Measurements from ENCODE around the gene ARRDC2.
A peak's percentile ranks its signal among the peaks of the same experiment; 100 is the strongest.

The ARRDC2 gene

DNA sequence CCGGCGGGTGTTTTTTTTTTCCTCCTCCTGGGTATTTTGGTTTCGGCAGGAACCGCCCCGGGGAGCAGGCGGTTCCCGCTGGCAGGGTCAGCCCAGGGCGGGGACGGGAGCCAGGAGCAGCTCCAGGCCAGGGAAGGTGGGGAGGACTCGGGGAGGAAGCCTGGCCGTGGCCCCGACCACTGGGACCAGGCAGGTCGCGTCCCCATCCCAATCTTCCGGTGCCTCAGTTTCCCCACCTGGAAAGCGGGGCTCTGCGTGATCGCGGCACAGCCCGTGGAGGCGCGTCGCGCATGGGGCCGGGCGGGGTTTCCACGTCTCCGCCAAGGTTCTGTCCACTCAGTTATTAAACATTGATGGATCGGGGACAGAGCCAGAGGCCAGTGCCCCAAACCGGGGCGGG is 43.9 kb downstream of the ARRDC2 start:
- DNase-seq (ENCODE audit: low read depth) = no peak
- no peak overlapping the region for H3K4me3 ChIP-seq (ENCODE audit: low read depth, low read length)
- TF ChIP-seq, protein P1, sequence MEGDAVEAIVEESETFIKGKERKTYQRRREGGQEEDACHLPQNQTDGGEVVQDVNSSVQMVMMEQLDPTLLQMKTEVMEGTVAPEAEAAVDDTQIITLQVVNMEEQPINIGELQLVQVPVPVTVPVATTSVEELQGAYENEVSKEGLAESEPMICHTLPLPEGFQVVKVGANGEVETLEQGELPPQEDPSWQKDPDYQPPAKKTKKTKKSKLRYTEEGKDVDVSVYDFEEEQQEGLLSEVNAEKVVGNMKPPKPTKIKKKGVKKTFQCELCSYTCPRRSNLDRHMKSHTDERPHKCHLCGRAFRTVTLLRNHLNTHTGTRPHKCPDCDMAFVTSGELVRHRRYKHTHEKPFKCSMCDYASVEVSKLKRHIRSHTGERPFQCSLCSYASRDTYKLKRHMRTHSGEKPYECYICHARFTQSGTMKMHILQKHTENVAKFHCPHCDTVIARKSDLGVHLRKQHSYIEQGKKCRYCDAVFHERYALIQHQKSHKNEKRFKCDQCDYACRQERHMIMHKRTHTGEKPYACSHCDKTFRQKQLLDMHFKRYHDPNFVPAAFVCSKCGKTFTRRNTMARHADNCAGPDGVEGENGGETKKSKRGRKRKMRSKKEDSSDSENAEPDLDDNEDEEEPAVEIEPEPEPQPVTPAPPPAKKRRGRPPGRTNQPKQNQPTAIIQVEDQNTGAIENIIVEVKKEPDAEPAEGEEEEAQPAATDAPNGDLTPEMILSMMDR (conservative IDR thresholded peaks at IDR 0.05; ENCODE audit: low read depth, low read length) = no peak

DNA sequence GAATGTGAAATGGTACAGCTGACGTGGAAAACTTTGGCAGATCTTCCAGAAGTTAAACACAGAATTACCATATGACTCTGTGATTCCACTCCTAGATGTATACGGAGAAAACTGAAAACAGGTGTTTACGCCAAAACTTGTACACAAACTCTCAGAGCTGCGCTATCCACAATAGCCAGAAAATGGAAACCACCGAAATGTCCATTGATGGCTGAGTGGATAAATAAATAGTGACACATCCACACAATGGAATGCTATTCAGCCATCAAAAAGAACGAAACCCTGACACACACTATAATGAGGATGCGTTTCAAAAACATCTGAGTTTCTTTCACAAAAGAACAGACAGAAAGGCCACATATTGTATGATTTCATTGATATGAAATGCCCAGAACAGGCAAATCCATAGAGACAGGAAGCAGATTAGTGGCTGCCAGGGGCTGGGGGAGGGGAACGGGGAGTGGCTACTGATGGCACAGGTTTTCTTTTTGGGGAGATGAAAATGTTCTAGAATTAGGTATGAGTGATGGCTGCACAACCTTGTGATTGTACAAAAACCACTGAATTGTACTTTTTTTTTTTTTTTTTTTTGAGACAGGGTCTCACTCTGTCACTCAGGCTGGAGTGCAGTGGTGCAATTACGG is 45.7 kb downstream of the ARRDC2 start:
- TF ChIP-seq, protein P1 (conservative IDR thresholded peaks at IDR 0.05; ENCODE audit: low read depth, low read length) = no peak
- peak; percentile 56 for DNase-seq (ENCODE audit: low read depth)
- H3K4me3 ChIP-seq (ENCODE audit: low read depth, low read length) = no peak overlapping the region

DNA sequence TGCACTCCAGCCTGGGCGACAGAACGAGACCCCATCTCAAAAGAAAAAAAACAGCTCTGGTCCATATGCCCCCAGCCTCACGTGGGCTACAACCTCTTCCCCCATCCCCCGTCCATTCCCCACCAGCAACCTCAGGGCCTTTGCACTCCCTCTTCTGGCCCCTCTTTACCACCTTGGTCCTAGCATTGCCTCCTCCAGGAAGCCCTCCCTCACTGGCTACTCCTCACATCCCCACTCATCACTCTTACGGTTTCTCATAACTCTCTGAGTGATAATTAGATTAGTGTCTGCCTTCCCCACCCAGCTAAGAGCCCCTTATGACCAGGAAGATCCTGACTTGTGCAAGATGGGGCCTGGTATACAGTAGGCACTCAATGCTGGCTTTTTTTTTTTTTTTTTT is 48.0 kb downstream of the ARRDC2 start:
- TF ChIP-seq, protein P1 (conservative IDR thresholded peaks at IDR 0.05; ENCODE audit: low read depth, low read length) = no peak
- no peak for DNase-seq (ENCODE audit: low read depth)
- no peak overlapping the region for H3K4me3 ChIP-seq (ENCODE audit: low read depth, low read length)

DNA sequence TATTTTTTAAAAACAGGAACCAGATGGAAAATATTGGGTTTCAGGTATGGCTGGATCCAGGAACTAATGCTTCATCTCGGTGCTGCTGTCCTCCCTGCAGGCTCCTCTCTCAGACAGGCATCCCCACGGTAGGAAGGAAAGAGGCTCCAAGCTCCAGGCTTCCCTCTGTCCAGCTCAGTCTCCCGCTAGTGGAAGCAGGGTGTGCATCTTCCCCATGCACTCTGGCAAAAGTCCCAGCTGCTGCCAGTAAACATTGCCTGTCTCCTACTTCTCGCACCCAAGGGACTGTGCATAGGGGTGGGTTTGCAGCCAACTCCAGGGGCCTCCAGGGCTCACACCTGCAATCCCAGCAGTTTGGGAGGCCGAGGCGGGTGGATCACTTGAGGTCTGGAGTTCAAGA is 49.6 kb downstream of the ARRDC2 start:
- DNase-seq (ENCODE audit: low read depth) = peak; percentile 50
- TF ChIP-seq, protein P1 (conservative IDR thresholded peaks at IDR 0.05; ENCODE audit: low read depth, low read length) = peak; percentile 10
- no peak overlapping the region for H3K4me3 ChIP-seq (ENCODE audit: low read depth, low read length)

- peak overlapping the region; percentile 34 for H3K4me3 ChIP-seq (ENCODE audit: low read depth, low read length)
- TF ChIP-seq, protein P1 (conservative IDR thresholded peaks at IDR 0.05; ENCODE audit: low read depth, low read length) = peak; percentile 89
- DNase-seq (ENCODE audit: low read depth) = peak; percentile 83
These were observed 50.4 kb downstream of the ARRDC2 start for GRCh38 chr19:18058208-18059009.

DNA sequence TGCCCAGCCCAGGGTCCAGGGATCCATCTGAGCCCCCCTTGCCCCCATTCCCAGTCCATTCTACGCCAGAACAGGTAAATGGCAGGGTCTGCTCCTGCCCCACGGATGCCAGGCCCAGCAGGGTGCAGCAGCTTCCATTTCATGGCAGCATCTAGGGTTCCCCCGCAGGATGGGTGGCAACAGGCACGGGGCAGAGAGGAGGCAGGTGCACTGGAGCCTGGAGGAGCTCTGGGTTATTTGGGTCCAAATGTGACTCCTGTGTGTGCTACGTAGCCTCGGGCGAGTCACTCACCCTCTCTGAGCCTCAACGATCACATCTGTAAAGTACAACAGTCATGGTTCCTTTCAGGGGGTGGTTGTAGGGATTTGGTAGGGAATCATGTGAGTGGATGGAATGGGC is 51.3 kb downstream of the ARRDC2 start:
- TF ChIP-seq, protein P1 (conservative IDR thresholded peaks at IDR 0.05; ENCODE audit: low read depth, low read length) = no peak
- H3K4me3 ChIP-seq (ENCODE audit: low read depth, low read length) = no peak overlapping the region
- no peak for DNase-seq (ENCODE audit: low read depth)
